ENCODE measurements around the gene XXYLT1. TPM values are rescaled to one million over a fixed set of nuclear protein-coding genes. Genes with fewer than 3 reads are reported as not detected.

Gene XXYLT1
- total RNA-seq, 1 experiment from 2014 or later: 53.9 TPM

- Histone ChIP-seq H3K4me1 (ENCODE audit: insufficient read depth, low read length, poor library complexity, severe bottlenecking) (peaks cover 5% of the 10 kb centered on the region), H3K9me3 (ENCODE audit: low read depth, low read length, poor library complexity, severe bottlenecking) (no peaks in the 10 kb centered on the region), H3K36me3 (ENCODE audit: insufficient read depth, low read length, poor library complexity, severe bottlenecking) (no peaks in the 10 kb centered on the region), H3K4me3 (ENCODE audit: low read depth, low read length, poor library complexity, severe bottlenecking) (no peak overlapping the region), H3K27me3 (replicated peaks; ENCODE audit: insufficient read depth, low read depth, low read length, poor library complexity) (no peaks in the 10 kb centered on the region), H3K27ac (ENCODE audit: low read depth, low read length, poor library complexity, severe bottlenecking) (no peak overlapping the region)
- no TSS peak for BruUV-seq (replicated peaks)
- CTCF ChIA-PET: no interaction called here
- POLR2A ChIA-PET (ENCODE audit: low non-redundant PET): no interaction called here
- TF ChIP-seq, protein P1, sequence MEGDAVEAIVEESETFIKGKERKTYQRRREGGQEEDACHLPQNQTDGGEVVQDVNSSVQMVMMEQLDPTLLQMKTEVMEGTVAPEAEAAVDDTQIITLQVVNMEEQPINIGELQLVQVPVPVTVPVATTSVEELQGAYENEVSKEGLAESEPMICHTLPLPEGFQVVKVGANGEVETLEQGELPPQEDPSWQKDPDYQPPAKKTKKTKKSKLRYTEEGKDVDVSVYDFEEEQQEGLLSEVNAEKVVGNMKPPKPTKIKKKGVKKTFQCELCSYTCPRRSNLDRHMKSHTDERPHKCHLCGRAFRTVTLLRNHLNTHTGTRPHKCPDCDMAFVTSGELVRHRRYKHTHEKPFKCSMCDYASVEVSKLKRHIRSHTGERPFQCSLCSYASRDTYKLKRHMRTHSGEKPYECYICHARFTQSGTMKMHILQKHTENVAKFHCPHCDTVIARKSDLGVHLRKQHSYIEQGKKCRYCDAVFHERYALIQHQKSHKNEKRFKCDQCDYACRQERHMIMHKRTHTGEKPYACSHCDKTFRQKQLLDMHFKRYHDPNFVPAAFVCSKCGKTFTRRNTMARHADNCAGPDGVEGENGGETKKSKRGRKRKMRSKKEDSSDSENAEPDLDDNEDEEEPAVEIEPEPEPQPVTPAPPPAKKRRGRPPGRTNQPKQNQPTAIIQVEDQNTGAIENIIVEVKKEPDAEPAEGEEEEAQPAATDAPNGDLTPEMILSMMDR (conservative IDR thresholded peaks at IDR 0.05; ENCODE audit: low read depth, low read length): no peak
- TF ChIP-seq EZH2 (IDR thresholded peaks at IDR 0.05; ENCODE audit: borderline replicate concordance, low read depth, low read length, poor library complexity, severe bottlenecking): no peak
- intact Hi-C loops (cut with micrococcal nuclease; ENCODE audit: unreplicated experiment): no loop called here
- DNase-seq (ENCODE audit: low spot score): no peak
Observed at GRCh38 chr3:195036203-195036505, 234.8 kb downstream of the XXYLT1 start.

DNA sequence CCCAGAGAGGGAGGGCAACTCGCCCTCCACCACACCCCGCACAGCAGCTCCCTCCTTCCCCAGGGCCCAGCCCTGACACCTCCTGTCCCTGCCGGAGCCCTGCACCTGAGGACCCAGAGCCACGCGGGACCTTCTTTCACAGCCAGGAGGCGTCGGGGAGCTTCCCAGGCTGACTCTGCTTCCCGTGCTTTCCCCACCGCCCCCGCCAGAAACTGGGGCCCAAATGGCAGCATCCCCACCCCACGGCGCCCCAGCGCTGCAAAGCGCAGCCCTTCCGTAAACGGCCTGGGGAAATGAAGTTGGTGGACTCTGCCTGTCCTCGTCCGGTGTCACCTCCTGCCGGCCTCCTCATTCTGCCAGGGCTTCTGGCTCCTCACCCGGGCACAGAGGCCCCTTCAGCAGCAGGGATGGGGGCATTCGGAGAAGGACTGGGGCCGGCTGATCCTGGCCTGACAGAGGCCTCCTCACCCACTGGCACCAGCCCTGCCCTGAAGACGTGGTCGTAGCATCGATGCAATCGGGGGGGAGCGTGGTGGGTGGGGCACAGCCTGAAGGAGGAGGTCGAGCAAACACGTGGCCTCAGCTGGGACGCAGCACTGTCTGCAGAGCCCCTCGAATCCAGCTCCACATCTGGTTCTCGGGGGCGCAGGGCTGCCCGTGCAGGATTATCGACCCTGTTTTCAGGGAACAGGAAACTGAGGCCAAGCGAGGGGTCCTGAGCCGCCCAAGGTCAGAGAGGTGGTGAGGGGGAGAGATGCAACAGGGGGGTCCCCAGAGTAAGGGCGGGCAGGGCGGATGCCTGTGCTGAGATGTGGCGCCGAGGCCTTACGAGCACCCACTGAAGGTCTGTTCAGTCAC lies 235.4 kb downstream of the XXYLT1 start:
- no peak overlapping the region for H3K4me3 ChIP-seq (ENCODE audit: low read depth, low read length, poor library complexity, severe bottlenecking)
- DNase-seq (ENCODE audit: low spot score): peak; percentile 22
- ChIA-PET CTCF (interaction anchor here (0.6 kb wide), 2 partner anchors 84 to 348 kb away, joined by 3 read pairs; no protein-coding TSS in a partner anchor), POLR2A (ENCODE audit: low non-redundant PET) (no interaction called here)
- H3K9me3 ChIP-seq (ENCODE audit: low read depth, low read length, poor library complexity, severe bottlenecking): no peaks in the 10 kb centered on the region
- intact Hi-C loops (cut with micrococcal nuclease; ENCODE audit: unreplicated experiment): no loop called here
- H3K36me3 ChIP-seq (ENCODE audit: insufficient read depth, low read length, poor library complexity, severe bottlenecking): no peaks in the 10 kb centered on the region
- H3K27ac ChIP-seq (ENCODE audit: low read depth, low read length, poor library complexity, severe bottlenecking): no peak overlapping the region
- H3K4me1 ChIP-seq (ENCODE audit: insufficient read depth, low read length, poor library complexity, severe bottlenecking): peaks cover 11% of the 10 kb centered on the region
- H3K27me3 ChIP-seq (replicated peaks; ENCODE audit: insufficient read depth, low read depth, low read length, poor library complexity): no peaks in the 10 kb centered on the region
- TF ChIP-seq, protein P1 (conservative IDR thresholded peaks at IDR 0.05; ENCODE audit: low read depth, low read length): peak; percentile 43
- no peak for TF ChIP-seq EZH2 (IDR thresholded peaks at IDR 0.05; ENCODE audit: borderline replicate concordance, low read depth, low read length, poor library complexity, severe bottlenecking)
- BruUV-seq (replicated peaks): no TSS peak

- DNase-seq (ENCODE audit: low spot score): no peak
- no peaks in the 10 kb centered on the region for H3K27me3 ChIP-seq (replicated peaks; ENCODE audit: insufficient read depth, low read depth, low read length, poor library complexity)
- ChIA-PET POLR2A (ENCODE audit: low non-redundant PET) (no interaction called here), CTCF (no interaction called here)
- BruUV-seq (replicated peaks): no TSS peak
- H3K27ac ChIP-seq (ENCODE audit: low read depth, low read length, poor library complexity, severe bottlenecking): no peak overlapping the region
- intact Hi-C loops (cut with micrococcal nuclease; ENCODE audit: unreplicated experiment): no loop called here
- H3K9me3 ChIP-seq (ENCODE audit: low read depth, low read length, poor library complexity, severe bottlenecking): no peaks in the 10 kb centered on the region
- no peak overlapping the region for H3K4me3 ChIP-seq (ENCODE audit: low read depth, low read length, poor library complexity, severe bottlenecking)
- H3K36me3 ChIP-seq (ENCODE audit: insufficient read depth, low read length, poor library complexity, severe bottlenecking): no peaks in the 10 kb centered on the region
- peaks cover 17% of the 10 kb centered on the region for H3K4me1 ChIP-seq (ENCODE audit: insufficient read depth, low read length, poor library complexity, severe bottlenecking)
- TF ChIP-seq, protein P1 (conservative IDR thresholded peaks at IDR 0.05; ENCODE audit: low read depth, low read length): no peak
- no peak for TF ChIP-seq EZH2 (IDR thresholded peaks at IDR 0.05; ENCODE audit: borderline replicate concordance, low read depth, low read length, poor library complexity, severe bottlenecking)
Observed at GRCh38 chr3:195034541-195034940, 236.4 kb downstream of the XXYLT1 start.
